H1 (cell line): ENCODE data around the gene MYRF. TPM values are rescaled to one million over a fixed set of nuclear protein-coding genes. Genes with fewer than 3 reads are reported as not detected.

Source experiments
- CTCF ChIA-PET: fragments of 300-600 bp; sonication (Branson Sonifier 250); formaldehyde crosslinking; loops from one replicate; lab custom pipeline; 2021; ENCODE audit not compliant: partially characterized antibody; lab: Charles Lee
- POLR2A ChIA-PET: fragments of 300-600 bp; sonication (Branson Sonifier 250); formaldehyde crosslinking; loops from one replicate; lab custom pipeline; 2021; ENCODE audit warnings: inconsistent platforms; ENCODE audit not compliant: partially characterized antibody; lab: Charles Lee
- DNase-seq, 2 experiments: peaks; one replicate each; pipeline versions ENCODE4 v3.0.0 to v3.0.0-alpha.2; 2010 to 2022; ENCODE audit warnings: low spot score in 2 of 2, low read depth in 1 of 2, mixed read lengths in 1 of 2
- FAIRE-seq: peaks from 2 replicates; lab custom pipeline; 2011; peaks lifted over from hg19 to GRCh38; lab: Jason Lieb, UNC
- H2AFZ ChIP-seq: 2 replicates; pipeline ENCODE4 v1.8.1; 2012; ENCODE audit warnings: low read length, inconsistent platforms
- H2AK5ac ChIP-seq: 2 replicates; pipeline ENCODE4 v1.6.1; 2013; ENCODE audit warnings: low read depth, low read length
- H2BK120ac ChIP-seq: replicated peaks from 2 replicates; pipeline ENCODE3; 2013; ENCODE audit warnings: low read depth, low read length, inconsistent platforms
- H2BK12ac ChIP-seq: 2 replicates; pipeline ENCODE4 v1.6.1; 2013; ENCODE audit warnings: low read depth, low read length
- H2BK15ac ChIP-seq: 2 replicates; pipeline ENCODE4 v1.6.1; 2013; ENCODE audit warnings: low read length
- H2BK20ac ChIP-seq: 2 replicates; pipeline ENCODE4 v1.6.1; 2013; ENCODE audit warnings: low read length
- H2BK5ac ChIP-seq: 2 replicates; pipeline ENCODE4 v1.6.1; 2013; ENCODE audit warnings: low read depth, low read length
- H3K14ac ChIP-seq: 2 replicates; pipeline ENCODE4 v1.6.1; 2013; ENCODE audit warnings: inconsistent platforms; ENCODE audit not compliant: insufficient read length
- H3K18ac ChIP-seq: 2 replicates; pipeline ENCODE4 v1.6.1; 2013; ENCODE audit warnings: low read length; ENCODE audit errors: extremely low read depth
- H3K23ac ChIP-seq: 2 replicates; pipeline ENCODE4 v1.6.1; 2013; ENCODE audit warnings: inconsistent platforms; ENCODE audit not compliant: insufficient read length
- H3K23me2 ChIP-seq: 2 replicates; pipeline ENCODE4 v1.6.1; 2013; ENCODE audit warnings: low read depth, low read length
- H3K27ac ChIP-seq: 2 replicates; pipeline ENCODE4 v1.6.1; 2011; ENCODE audit warnings: low read depth, low read length, inconsistent platforms
- H3K27me3 ChIP-seq, 4 experiments: replicated peaks in 1 of 4; 1 replicate in 1 of 4; 2 replicates in 3 of 4; pipeline versions ENCODE4 v1.6.1 to v1.8.1; 2011 to 2013; ENCODE audit warnings: low read length in 3 of 4, mild to moderate bottlenecking in 3 of 4, inconsistent platforms in 2 of 4, mixed read lengths in 2 of 4, moderate library complexity in 1 of 4; ENCODE audit not compliant: control insufficient read depth in 3 of 4, insufficient read depth in 3 of 4; ENCODE audit errors: extremely low read depth in 1 of 4
- H3K36me3 ChIP-seq, 4 experiments: 2 replicates each; pipeline versions ENCODE4 v1.6.1 to v1.8.1; 2011 to 2013; ENCODE audit warnings: mild to moderate bottlenecking in 4 of 4, low read length in 3 of 4, moderate library complexity in 2 of 4, control low read depth in 1 of 4, inconsistent platforms in 1 of 4; ENCODE audit not compliant: insufficient read depth in 4 of 4, control insufficient read depth in 2 of 4
- H3K4ac ChIP-seq: replicated peaks from 2 replicates; pipeline ENCODE3; 2013; ENCODE audit warnings: low read length, low read depth, mixed read lengths, inconsistent platforms; ENCODE audit not compliant: insufficient read length
- H3K4me1 ChIP-seq, 4 experiments: replicated peaks in 1 of 4; 1 replicate in 1 of 4; 2 replicates in 3 of 4; pipeline versions ENCODE4 v1.6.1 to v1.8.1; 2011 to 2013; ENCODE audit warnings: low read length in 3 of 4, inconsistent platforms in 2 of 4, mixed read lengths in 1 of 4; ENCODE audit not compliant: insufficient read depth in 4 of 4, control insufficient read depth in 3 of 4
- H3K4me2 ChIP-seq, 2 experiments: 2 replicates each; pipeline versions ENCODE4 v1.6.1 to v1.8.1; 2011 to 2013; ENCODE audit warnings: low read depth in 2 of 2, low read length in 2 of 2, control low read depth in 1 of 2, inconsistent platforms in 1 of 2, mild to moderate bottlenecking in 1 of 2; ENCODE audit not compliant: insufficient read depth in 1 of 2
- H3K4me3 ChIP-seq, 4 experiments: fragments of 200-600, 300-600 bp in 1 of 4; sonication (generic), shearing (Covaris generic), sonication (Bioruptor Twin) in 1 of 4; 2 replicates each; pipeline versions ENCODE4 v1.5.1 to v1.8.1; 2011 to 2016; ENCODE audit warnings: low read length in 4 of 4, low read depth in 3 of 4, control low read depth in 2 of 4, inconsistent platforms in 2 of 4, mild to moderate bottlenecking in 2 of 4, mixed read lengths in 1 of 4, moderate library complexity in 1 of 4; ENCODE audit not compliant: insufficient read depth in 2 of 4; ENCODE audit errors: extremely low read depth in 1 of 4
- H3K56ac ChIP-seq: replicated peaks from 2 replicates; pipeline ENCODE3; 2013; ENCODE audit warnings: low read depth, mild to moderate bottlenecking, mixed read lengths, low read length, inconsistent platforms; ENCODE audit not compliant: insufficient read length
- H3K79me1 ChIP-seq: 2 replicates; pipeline ENCODE4 v1.6.1; 2013; ENCODE audit warnings: low read depth, low read length, control low read depth
- H3K79me2 ChIP-seq, 2 experiments: 2 replicates each; pipeline versions ENCODE4 v1.6.1 to v1.8.1; 2012 to 2013; ENCODE audit warnings: low read length in 2 of 2, mild to moderate bottlenecking in 2 of 2, inconsistent platforms in 1 of 2; ENCODE audit not compliant: insufficient read depth in 2 of 2, control insufficient read depth in 1 of 2
- H3K9ac ChIP-seq, 4 experiments: replicated peaks in 1 of 4; 1 replicate in 1 of 4; 2 replicates in 3 of 4; pipeline versions ENCODE4 v1.6.1 to v1.8.1; 2011 to 2013; ENCODE audit warnings: low read depth in 3 of 4, low read length in 3 of 4, control low read depth in 2 of 4, mild to moderate bottlenecking in 2 of 4, moderate library complexity in 2 of 4, inconsistent platforms in 1 of 4; ENCODE audit errors: extremely low read depth in 1 of 4
- H3K9me3 ChIP-seq, 2 experiments: 2 replicates each; pipeline versions ENCODE4 v1.6.1 to v1.8.1; 2012 to 2013; ENCODE audit warnings: mild to moderate bottlenecking in 2 of 2, moderate library complexity in 2 of 2, control low read depth in 1 of 2, inconsistent platforms in 1 of 2, low read depth in 1 of 2, low read length in 1 of 2, mixed read lengths in 1 of 2; ENCODE audit not compliant: insufficient read depth in 2 of 2
- H4K20me1 ChIP-seq, 2 experiments: replicated peaks in 1 of 2; 2 replicates each; pipeline versions ENCODE3 to v1.8.1; 2011 to 2013; ENCODE audit warnings: inconsistent platforms in 2 of 2, low read length in 2 of 2, mild to moderate bottlenecking in 1 of 2; ENCODE audit not compliant: insufficient read depth in 2 of 2, control insufficient read depth in 1 of 2
- H4K5ac ChIP-seq: 2 replicates; pipeline ENCODE4 v1.6.1; 2013; ENCODE audit warnings: low read length, low read depth, mixed read lengths, inconsistent platforms; ENCODE audit not compliant: insufficient read length
- H4K8ac ChIP-seq: 2 replicates; pipeline ENCODE4 v1.8.0; 2013; ENCODE audit warnings: mild to moderate bottlenecking, moderate library complexity, low read length, inconsistent platforms; ENCODE audit not compliant: insufficient read depth; ENCODE audit errors: extremely low read depth
- H4K91ac ChIP-seq: replicated peaks from 2 replicates; pipeline ENCODE3; 2013; ENCODE audit warnings: low read length, mixed read lengths, inconsistent platforms; ENCODE audit not compliant: insufficient read length
- CBX5 ChIP-seq: fragments of 300-800, 300-1000 bp; sonication (generic); IDR thresholded peaks from 2 replicates; pipeline ENCODE4 v1.7.1; 2016; ENCODE audit warnings: antibody characterized with exemption, low read length, low read depth
- CREB1 ChIP-seq: IDR thresholded peaks from 2 replicates; pipeline ENCODE4 v1.6.1; 2012; ENCODE audit warnings: inconsistent platforms
- EP300 ChIP-seq, 2 experiments: IDR thresholded peaks; 1 replicate in 1 of 2; 2 replicates in 1 of 2; pipeline ENCODE4 v1.6.1; 2011 to 2012; ENCODE audit warnings: low read depth in 2 of 2, low read length in 2 of 2, mild to moderate bottlenecking in 2 of 2, borderline replicate concordance in 1 of 2, inconsistent platforms in 1 of 2, moderate library complexity in 1 of 2
- EZH2 ChIP-seq: fragments of 200-600 bp; sonication (generic); IDR thresholded peaks from 2 replicates; pipeline ENCODE4 v1.7.1; 2012; ENCODE audit warnings: low read depth, mild to moderate bottlenecking, moderate library complexity, low read length, inconsistent platforms; ENCODE audit not compliant: severe bottlenecking
- JUN ChIP-seq: IDR thresholded peaks from 2 replicates; pipeline ENCODE4 v1.6.1; 2011; ENCODE audit warnings: low read depth, mild to moderate bottlenecking, improper control_type of control experiment, low read length
- SUZ12 ChIP-seq: fragments of 200-600 bp; sonication (generic); IDR thresholded peaks from 2 replicates; pipeline ENCODE4 v1.6.1; 2012; ENCODE audit warnings: mild to moderate bottlenecking, inconsistent platforms, low read length, moderate library complexity, mixed read lengths
- TBP ChIP-seq: IDR thresholded peaks from 2 replicates; pipeline ENCODE4 v1.6.1; 2011; ENCODE audit warnings: low read depth, low read length, improper control_type of control experiment
- TCF12 ChIP-seq: IDR thresholded peaks from 2 replicates; pipeline ENCODE4 v1.6.1; 2011; ENCODE audit warnings: low read depth, mild to moderate bottlenecking, low read length
- USF2 ChIP-seq: IDR thresholded peaks from 2 replicates; pipeline ENCODE4 v1.6.1; 2011; ENCODE audit warnings: low read length, improper control_type of control experiment
- WGBS, 2 experiments: shearing (Covaris generic) in 1 of 2; methylation state at CpG; one replicate each; pipeline versions ENCODE4 v1.1.6 to v1.1.7; 2013 to 2015; ENCODE audit warnings: low lambda C conversion rate in 2 of 2, mixed read lengths in 2 of 2, inconsistent platforms in 1 of 2, low coverage in 1 of 2, missing lambda C conversion rate in 1 of 2; ENCODE audit not compliant: insufficient replicate concordance in 2 of 2, insufficient coverage in 1 of 2, insufficient read length in 1 of 2; ENCODE audit errors: extremely low coverage in 1 of 2, missing lambda C conversion rate in 1 of 2; 5-methylcytosine and 5-hydroxymethylcytosine counted together
- polyA plus RNA-seq, 7 experiments: library from polyadenylated mRNA; depleted of rRNA in 3 of 7; stranded (reverse) in 5 of 7; unstranded in 2 of 7; fragments of >200 nt in 5 of 7; fragments of 200-250 nt in 2 of 7; gene quantifications; 1 replicate in 5 of 7; 2 replicates in 1 of 7; 4 replicates in 1 of 7; pipeline versions ENCODE4 v1.2.1 to v1.2.3, GENCODE V29; 2011 to 2013; ENCODE audit warnings: missing spikeins in 2 of 7, mixed read lengths in 2 of 7
- total RNA-seq: library from RNA; stranded (reverse); fragmentation: NEBNext Ultra II Directional; extraction: Animal tissue kit (Norgen Biotek cat#: 25700); gene quantifications from 2 replicates; pipeline ENCODE4 v1.2.1, GENCODE V29; 2021

MYRF gene
- total and polyA plus RNA-seq, 2 of the 8 experiments (the other 6 are each of a cell fraction or from before 2014, with no cell fraction given): 6.0 to 6.1 TPM

GRCh38 chr11:61727401-61727811 lies 25.0 kb upstream of the MYRF start:
- H3K4me3 ChIP-seq: no peak overlapping the region
- no peaks in the 10 kb centered on the region for H3K79me2 ChIP-seq
- H2BK15ac ChIP-seq: no peak overlapping the region
- no peak overlapping the region for H2BK12ac ChIP-seq
- peaks cover 0 to 9% of the 10 kb centered on the region in 2 experiments for H4K20me1 ChIP-seq
- H3K23me2 ChIP-seq: no peaks in the 10 kb centered on the region
- FAIRE-seq: no peak
- H3K4me2 ChIP-seq: no peak overlapping the region
- H2BK5ac ChIP-seq: no peak overlapping the region
- 97% methylated on average over 3 of the region's 3 CpGs; no CpG with 5 or more reads in 1 of the 2 experiments for WGBS, 2 experiments
- no peak overlapping the region for H3K18ac ChIP-seq
- H2BK20ac ChIP-seq: no peak overlapping the region
- H4K5ac ChIP-seq: no peak overlapping the region
- no peak overlapping the region for H2AFZ ChIP-seq
- CTCF ChIA-PET: interaction anchor here (0.7 to 2.9 kb wide), 10 partner anchors 8 to 60 kb away, joined by 3 to 10 read pairs (median 4); no protein-coding TSS in a partner anchor
- no peak overlapping the region for H4K91ac ChIP-seq
- no peaks in the 10 kb centered on the region for H3K4me1 ChIP-seq
- H2AK5ac ChIP-seq: no peak overlapping the region
- H2BK120ac ChIP-seq: no peak overlapping the region
- H3K9ac ChIP-seq: no peak overlapping the region
- TF ChIP-seq EP300 (IDR thresholded peaks at IDR 0.05; ENCODE audit: borderline replicate concordance in 1 of 2, low read depth in 2 of 2, low read length in 2 of 2) (no peak), CBX5 (no peak), EZH2 (no peak), USF2 (no peak), TBP (no peak), TCF12 (no peak), CREB1 (no peak), JUN (no peak), SUZ12 (no peak)
- no peak overlapping the region for H3K23ac ChIP-seq
- no peaks in the 10 kb centered on the region for H3K79me1 ChIP-seq
- no peak overlapping the region for H3K4ac ChIP-seq
- POLR2A ChIA-PET: no interaction called here
- no peak overlapping the region for H3K27ac ChIP-seq
- no peak overlapping the region for H3K14ac ChIP-seq
- peaks cover 0 to 3% (median 0%) of the 10 kb centered on the region in 4 experiments; a peak in 2 of 8 replicates for H3K36me3 ChIP-seq
- no peaks in the 10 kb centered on the region for H3K27me3 ChIP-seq
- no peak overlapping the region for H4K8ac ChIP-seq
- DNase-seq: no peak
- H3K56ac ChIP-seq: no peak overlapping the region
- H3K9me3 ChIP-seq: no peaks in the 10 kb centered on the region
